PC-9 (cell line): ENCODE results near the gene DCTN2.

Experiments used
- CTCF ChIP-seq: fragments of 200-600 bp; sonication (generic); conservative IDR thresholded peaks from 2 replicates; pipeline ENCODE4 v1.6.1; 2017; ENCODE audit warnings: mixed run types, antibody characterized with exemption, mild to moderate bottlenecking, moderate library complexity
- EZH2 ChIP-seq: fragments of 200-600 bp; sonication (generic); IDR thresholded peaks from 2 replicates; pipeline ENCODE4 v1.8.0; 2017; ENCODE audit warnings: antibody characterized with exemption, low read depth

GRCh38 chr12:57547288-57548012 lies 458 bp upstream of the DCTN2 start:
- no peak for TF ChIP-seq CTCF
- no peak for TF ChIP-seq EZH2
